HG03280 (cell line): ENCODE results near the gene VSIG2.

Experiments used
- ATAC-seq: cut with Tn5 transposase; IDR thresholded peaks from one replicate; pipeline ENCODE4 v1.9.1; 2021; ENCODE audit warnings: mild to moderate bottlenecking, moderate library complexity; ENCODE audit not compliant: unreplicated experiment

Gene VSIG2

GRCh38 chr11:124766156-124766555 lies 14.1 kb upstream of the VSIG2 start:
- no peak for ATAC-seq

- peak; percentile 37 for ATAC-seq
These were observed 11.3 kb upstream of the VSIG2 start for GRCh38 chr11:124763156-124763947.

- peak; percentile 17 for ATAC-seq
These were observed 10.6 kb upstream of the VSIG2 start for GRCh38 chr11:124762624-124763155.

- peak; percentile 76 for ATAC-seq
These were observed 10.1 kb upstream of the VSIG2 start, which contains the start of gene ESAM for GRCh38 chr11:124762105-124762623. ESAM (minus strand) TSS chr11:124762290; CDS start chr11:124762154, 136 bp downstream.

- ATAC-seq: no peak
These were observed 9.4 kb upstream of the VSIG2 start for GRCh38 chr11:124761301-124762104.

GRCh38 chr11:124760806-124761205 lies 8.8 kb upstream of the VSIG2 start:
- no peak for ATAC-seq

GRCh38 chr11:124760205-124760652 lies 8.2 kb upstream of the VSIG2 start:
- ATAC-seq: no peak

- ATAC-seq: no peak
These were observed 7.5 kb upstream of the VSIG2 start for GRCh38 chr11:124759266-124760204.

GRCh38 chr11:124758355-124759265 lies 6.6 kb upstream of the VSIG2 start:
- peak; percentile 55 for ATAC-seq

GRCh38 chr11:124757320-124757719 lies 5.3 kb upstream of the VSIG2 start:
- ATAC-seq: no peak

- ATAC-seq: no peak
These were observed 4.7 kb upstream of the VSIG2 start for GRCh38 chr11:124756753-124757227.

- ATAC-seq: no peak
These were observed 4.1 kb upstream of the VSIG2 start for GRCh38 chr11:124756033-124756752.

- ATAC-seq: no peak
These were observed 2.7 kb upstream of the VSIG2 start for GRCh38 chr11:124754710-124755109.

- ATAC-seq: no peak
These were observed 2.3 kb upstream of the VSIG2 start for GRCh38 chr11:124754309-124754708.

GRCh38 chr11:124753624-124754023 lies 1.6 kb upstream of the VSIG2 start:
- no peak for ATAC-seq

- ATAC-seq: no peak
These were observed 1.1 kb upstream of the VSIG2 start for GRCh38 chr11:124753205-124753604.

- ATAC-seq: no peak
These were observed 532 bp upstream of the VSIG2 start for GRCh38 chr11:124752471-124753102.

GRCh38 chr11:124751391-124751740 lies 689 bp downstream of the VSIG2 start:
- no peak for ATAC-seq
